Stimulated activated CD8-positive, alpha-beta memory T cell treated with anti-CD3 and anti-CD28 coated beads, Interleukin-7, amount 100 ng/mL, for 4 hours (primary cell): ENCODE data around the gene PACC1.

Source experiments
- DNase-seq, 2 donors: peaks; one replicate each; pipeline ENCODE4 v3.0.0-alpha.2; 2020; ENCODE audit warnings: low read depth in 2 of 2

Gene PACC1

DNA sequence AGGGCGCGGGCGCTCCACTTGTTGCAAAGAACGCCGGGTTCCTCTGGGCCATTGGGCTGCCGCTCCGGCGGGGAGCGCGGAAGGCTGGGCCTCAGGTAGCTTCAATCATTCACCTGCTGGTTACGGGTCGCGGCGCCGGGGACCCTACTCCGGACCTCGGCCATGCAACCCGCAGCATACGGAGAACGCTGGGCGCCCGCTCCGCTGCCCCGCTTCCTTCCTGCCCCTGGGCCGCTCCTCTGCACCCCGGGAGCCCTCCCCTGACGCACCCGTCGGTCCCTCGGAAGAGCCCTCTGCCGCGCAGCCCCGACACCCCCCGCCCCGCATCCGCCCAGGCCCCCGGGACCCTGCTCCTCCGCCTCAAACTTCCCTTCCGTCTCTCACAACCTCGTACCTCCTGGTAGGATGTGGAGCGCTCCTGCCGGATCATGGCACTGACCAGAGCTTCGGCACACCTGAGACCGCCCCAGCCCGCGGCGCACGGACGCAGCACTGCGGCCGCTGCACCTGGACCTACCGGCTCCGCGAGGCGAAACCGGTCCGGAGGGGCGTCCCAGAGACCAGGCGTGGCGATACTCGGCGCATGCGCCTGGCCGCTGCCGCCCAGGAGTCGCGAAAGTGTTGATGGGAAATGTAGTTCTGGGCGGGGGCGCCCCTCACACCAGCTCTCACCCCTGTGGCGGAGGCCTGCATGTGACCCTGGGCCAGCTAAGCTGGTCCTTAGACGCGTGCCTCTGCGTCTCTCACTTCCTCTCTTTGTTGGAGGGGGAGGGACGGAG is at the start of gene PACC1:
TSS of gene PACC1 (minus strand) at position 559 of the 779 bp plus-strand sequence. CDS start at position 430, 129 bp downstream.
- peak; percentile 78 to 86 for DNase-seq

GRCh38 chr1:212463565-212464285 is 49.0 kb upstream of the PACC1 start:
- no peak for DNase-seq

- no peak for DNase-seq
Observed at GRCh38 chr1:212461916-212462660, 47.4 kb upstream of the PACC1 start.

DNA sequence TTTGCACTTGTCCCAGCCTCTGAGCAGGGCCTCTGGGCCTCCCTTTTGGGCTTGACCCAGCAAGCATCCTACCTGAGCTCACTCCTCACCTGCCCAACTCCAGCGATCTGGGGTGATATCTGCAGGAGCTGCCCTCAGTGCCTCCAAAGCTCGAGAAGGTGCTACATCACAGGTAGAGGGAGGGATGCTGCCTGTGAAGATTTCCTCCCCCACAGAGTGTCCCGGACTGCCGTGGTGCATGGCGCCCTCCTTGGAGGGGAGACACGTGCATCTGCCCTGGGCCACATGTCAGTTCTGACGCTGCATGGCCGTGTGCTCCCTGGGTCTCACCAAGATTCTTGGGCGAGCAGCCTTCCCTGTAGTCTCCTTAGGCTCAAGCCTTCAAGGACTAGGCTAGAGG is 45.7 kb upstream of the PACC1 start:
- no peak for DNase-seq

GRCh38 chr1:212459656-212460055 is 45.0 kb upstream of the PACC1 start:
- no peak for DNase-seq

- DNase-seq, result no peak
Observed at GRCh38 chr1:212458817-212459216, 44.1 kb upstream of the PACC1 start.

DNA sequence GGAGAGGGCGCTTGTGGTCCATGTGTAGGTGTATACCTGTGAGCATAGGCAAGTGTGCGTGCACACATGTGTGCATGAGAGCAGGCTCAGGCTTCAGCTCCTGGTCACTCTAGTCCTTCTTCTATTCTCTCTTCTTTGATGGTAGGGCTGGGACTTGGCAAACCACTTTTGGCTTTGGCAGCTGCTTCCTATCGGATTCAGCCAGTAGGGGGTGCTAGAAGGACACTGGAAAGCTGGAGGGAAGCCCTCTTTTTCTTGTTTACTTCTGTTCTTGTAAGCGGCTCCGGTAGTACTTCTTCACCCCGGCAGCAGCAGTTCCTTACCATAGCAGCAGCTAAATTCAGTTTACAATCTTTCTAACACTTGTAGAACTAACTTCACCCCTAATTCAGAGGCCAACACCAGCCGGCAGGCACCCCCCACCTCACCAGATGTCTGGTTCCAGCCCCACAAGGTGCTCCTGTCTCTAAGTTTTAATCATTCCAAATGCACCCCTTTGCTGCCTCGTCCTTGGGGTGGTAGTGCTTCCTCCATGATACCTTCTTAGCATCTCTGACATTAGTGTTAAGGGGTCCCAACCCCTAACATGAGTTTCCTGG is 43.2 kb upstream of the PACC1 start:
- DNase-seq, result peak in 1 of 2 donors; percentile 33

GRCh38 chr1:212455803-212456528 is 41.3 kb upstream of the PACC1 start:
- DNase-seq, result peak; percentile 64

GRCh38 chr1:212455401-212455800 is 40.7 kb upstream of the PACC1 start:
- no peak for DNase-seq

DNA sequence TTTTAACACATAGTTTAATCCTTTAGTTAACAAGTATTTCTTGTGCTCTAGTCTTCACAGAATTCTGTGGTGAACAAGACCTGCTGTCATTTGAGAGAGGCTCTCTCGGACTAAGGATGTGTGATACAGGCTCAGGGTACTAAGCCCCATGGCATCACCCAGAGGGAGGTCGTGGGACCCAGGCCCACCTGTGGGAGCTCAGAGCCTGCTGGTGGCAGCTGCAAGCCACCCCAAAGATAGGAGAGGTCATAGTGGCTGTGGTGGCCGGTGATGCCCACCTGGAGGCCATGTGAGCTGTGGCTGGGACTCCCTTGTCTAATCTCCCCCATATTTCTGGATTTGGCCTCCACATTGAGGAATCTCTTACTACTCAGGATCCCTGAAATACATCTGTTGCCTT is 40.1 kb upstream of the PACC1 start:
- no peak for DNase-seq

- no peak for DNase-seq
Observed at GRCh38 chr1:212453156-212453857, 38.6 kb upstream of the PACC1 start.

DNA sequence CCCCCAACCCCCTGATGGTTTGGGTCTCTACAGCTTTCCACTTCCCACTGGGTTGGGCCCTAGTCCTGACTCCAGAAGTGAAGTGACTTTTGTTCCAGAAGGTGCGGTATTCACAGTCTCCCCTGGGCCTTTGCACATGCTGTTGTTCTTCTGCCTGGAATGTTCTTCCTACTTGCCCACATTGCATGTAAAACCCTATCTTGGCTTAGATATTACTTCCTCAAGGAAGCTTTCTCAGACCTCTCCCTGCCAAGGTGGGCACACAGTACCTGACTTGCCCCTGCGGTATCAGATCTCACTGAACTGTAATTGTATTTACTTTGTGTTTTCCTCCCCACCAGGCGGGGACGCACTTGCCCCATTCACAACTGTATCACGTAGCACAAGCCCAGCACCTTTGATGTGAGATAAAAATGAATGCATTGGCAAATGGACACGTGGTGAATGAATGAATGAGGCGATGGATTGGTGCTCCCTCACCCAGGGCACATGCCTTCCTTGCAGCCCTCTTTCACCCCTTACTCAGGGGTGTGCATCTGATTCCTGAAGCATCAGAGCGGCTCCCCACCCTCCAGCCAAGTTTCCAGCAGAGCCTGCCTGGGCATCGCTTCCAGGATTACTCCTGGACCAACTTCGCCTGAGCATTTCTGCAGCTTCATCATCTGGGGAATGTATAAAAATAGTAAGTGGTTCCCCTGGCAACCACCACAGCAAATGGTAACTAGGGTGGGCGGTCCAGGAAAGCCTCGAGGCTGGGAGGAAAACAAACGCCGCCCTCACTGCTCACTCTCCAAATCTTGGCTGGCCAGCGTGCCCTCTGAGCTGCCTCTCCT is 37.9 kb upstream of the PACC1 start:
- no peak for DNase-seq

DNA sequence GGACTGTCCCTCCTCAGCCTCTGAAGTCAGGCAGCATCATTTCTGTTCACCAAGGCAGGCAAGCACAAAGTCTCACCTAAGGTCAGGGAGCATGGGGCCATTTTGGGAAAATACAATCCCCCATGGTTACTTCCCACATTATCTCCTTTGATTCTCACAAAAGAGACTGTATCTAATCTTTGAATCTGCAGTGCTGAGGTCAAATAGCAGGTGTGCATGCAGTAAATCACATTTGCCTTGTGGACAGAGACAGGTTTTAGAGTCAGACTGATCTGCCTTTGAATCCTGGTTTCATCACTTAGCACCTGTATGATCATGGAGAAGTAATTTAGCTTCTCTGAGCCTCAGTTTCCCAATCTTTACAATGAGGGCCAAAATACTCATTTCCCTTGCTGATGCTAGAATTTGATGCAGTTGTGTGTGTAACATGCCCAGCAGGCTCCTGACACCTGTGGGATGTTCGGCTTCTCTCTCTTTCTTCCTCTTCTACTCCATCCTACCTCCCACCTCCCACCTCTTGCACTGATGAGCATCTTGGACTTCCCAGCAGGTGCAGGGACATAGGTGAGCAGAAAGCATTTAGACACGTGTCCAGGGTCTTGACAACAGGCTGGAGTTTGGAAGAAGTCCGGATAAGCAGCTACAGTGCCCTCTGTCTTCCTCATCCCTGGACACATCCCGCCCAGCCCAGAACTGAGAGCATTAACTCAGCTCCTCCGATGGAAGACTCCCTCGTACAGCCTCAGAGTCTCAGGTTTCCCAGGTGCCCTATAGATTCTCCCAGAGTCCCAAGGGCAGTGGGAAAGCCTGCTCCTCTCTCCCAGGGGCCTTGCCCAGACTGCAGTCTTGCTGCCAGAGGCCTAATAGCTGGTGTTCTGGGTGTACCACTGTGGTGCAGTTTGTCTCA is 37.0 kb upstream of the PACC1 start:
- DNase-seq, result no peak

DNA sequence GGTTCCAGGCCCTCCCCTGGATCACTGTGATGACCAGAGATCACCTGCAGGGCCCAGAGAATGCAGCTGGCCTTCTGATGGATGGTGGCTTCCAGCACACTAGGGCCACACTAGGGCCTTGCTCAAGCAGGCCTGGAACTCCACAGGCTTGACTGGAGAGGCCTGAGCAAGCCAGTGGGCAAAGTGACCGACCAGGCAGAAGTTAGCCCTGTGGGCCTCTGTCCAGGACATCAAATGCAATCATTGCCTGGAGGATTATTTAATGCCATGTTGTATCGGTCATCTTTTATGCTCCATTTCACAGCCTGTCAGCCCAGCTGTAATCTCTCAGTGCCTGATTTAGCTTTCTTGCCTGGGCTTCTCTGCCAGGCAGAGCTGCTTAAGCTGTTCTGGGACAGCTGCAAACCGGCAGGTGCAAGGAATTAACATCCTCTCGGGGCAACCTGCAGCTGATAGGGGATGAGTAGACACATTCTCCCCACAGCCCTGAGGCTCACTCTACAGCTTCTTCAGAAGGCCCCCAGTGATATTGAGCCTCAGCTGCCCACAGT is 35.7 kb upstream of the PACC1 start:
- no peak for DNase-seq

GRCh38 chr1:212447478-212447877 is 32.8 kb upstream of the PACC1 start:
- no peak for DNase-seq

DNA sequence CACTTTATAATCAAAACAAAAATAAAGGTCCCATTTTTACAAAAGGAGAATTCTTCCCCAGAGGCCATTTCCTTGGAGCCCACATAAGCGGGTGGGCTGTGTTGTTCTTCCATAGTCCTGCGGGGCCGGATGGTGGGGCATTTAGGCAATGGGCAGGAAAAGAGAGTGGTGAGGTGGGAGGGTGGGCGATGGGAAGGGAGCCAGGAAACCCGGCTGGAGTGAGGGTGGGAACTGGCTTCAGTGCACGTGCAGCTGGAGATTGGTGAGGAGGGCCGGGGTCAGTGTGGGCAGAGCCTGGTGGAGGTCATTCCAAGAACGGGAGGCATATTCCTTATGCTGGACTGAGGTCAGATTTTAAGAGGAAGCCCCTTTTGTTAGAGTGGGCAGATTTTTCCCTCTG is 31.6 kb upstream of the PACC1 start:
- no peak for DNase-seq

- no peak for DNase-seq
Observed at GRCh38 chr1:212442408-212442807, 27.7 kb upstream of the PACC1 start.

DNA sequence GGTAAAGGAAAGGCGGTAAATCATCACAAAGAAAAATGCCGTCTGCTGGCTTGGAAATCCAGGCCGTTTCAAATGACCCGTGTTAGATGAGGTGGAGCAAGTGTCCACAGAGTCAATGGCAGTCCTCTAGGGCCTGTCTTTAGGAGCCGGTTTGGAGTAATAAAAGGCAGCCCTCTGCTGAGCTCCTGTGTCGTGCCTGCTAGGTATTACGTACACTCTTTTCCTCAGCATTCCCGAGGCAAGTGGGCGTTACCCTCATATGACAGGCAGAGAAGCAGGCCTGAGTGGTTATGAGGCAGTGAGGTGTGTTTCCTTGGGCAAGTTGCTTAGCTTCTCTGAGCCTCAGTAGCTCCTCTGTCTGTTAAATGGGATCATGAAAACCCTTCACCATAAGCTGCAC is 25.7 kb upstream of the PACC1 start:
- DNase-seq, result no peak

GRCh38 chr1:212438831-212439237 is 24.1 kb upstream of the PACC1 start:
- DNase-seq, result no peak
